NB4 (cell line): ENCODE results near the gene FLRT2.

Source experiments
- CTCF ChIP-seq: IDR thresholded peaks from one replicate; pipeline ENCODE4 v1.5.1; 2012; ENCODE audit warnings: low read depth, low read length
- POLR2A ChIP-seq: IDR thresholded peaks from 2 replicates; pipeline ENCODE4 v1.6.1; 2011; ENCODE audit warnings: mild to moderate bottlenecking; ENCODE audit not compliant: insufficient read length; ENCODE audit errors: extremely low read depth

GRCh38 chr14:85583380-85583779 lies 53.4 kb downstream of the FLRT2 start:
- TF ChIP-seq CTCF (no peak), POLR2A (no peak)
